Raji (cell line): ENCODE data around the gene RPRD1B.

Experiments
- POLR2A ChIP-seq: IDR thresholded peaks from 2 replicates; pipeline ENCODE4 v1.6.1; 2011; ENCODE audit warnings: low read depth, low read length, control low read depth; ENCODE audit not compliant: insufficient read depth

RPRD1B gene

DNA sequence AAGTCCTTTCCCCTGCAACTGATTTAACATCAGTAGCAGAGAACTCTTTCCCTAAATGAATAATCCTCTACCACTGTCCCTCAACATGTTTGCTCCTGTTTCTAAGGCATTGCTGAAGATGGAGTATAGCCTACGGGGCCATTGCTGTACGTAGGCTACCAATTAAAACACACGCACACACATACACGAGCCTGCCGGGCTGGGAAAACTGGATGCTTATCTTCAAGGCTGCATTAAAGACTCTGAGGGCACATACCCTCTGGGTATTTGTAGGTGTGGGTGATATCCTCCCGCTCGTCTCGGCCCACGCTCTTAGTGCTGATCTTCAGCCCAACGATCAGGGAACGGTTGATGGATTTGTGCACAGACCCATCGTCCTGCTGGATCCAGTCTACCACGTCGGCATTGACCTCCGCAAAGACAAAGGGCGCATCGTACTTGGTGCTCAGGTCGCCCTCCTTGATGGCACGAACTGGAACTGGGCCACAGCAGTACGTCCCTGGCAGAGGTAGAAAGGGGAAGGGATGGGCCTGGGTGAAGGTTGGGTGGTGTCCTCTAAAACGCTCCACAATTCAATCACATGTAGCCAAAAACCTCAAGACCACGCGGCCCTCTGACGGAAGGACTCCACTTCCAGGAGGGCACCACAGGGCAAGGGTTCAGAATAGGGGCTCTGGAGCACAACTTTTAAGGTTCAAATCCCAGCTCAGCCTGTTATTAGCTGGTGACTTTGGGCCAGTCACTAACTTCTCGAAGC lies 105.8 kb downstream of the RPRD1B start:
- no peak for TF ChIP-seq POLR2A

DNA sequence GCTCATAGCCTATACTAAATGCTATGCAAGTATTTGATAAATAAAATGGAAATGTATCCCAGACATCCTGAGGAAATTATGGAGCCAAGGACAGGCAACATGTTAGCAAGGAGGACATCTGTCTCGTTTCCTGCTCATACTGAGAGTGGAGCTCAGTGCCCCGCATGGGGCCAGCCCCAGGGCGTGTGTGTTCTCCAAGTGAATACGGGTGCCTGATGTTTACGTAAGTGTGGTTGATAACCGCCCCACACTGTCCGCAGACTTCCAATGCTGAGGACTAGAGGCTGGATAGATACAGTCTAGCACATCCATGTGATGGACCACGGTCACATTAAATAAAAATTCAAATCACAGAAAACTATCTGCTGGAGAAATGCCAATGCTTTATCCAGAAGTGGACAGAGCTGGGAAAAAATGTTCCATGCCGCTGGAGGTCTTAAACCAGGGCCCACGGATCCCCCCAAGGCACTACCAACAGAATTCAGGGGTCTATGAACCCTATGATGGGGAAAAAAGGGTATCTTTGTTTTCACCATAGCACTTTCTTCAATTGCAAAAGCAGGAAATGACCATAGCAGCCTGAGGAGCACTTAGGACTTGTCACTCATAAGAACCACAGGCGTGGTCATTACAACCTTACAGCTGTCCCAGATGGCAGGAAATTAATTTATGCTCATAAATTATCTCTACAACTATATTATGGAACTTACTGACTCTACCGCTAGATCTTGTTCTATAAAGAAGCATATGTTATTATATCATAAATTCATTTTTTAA lies 106.6 kb downstream of the RPRD1B start:
- TF ChIP-seq POLR2A: no peak

- TF ChIP-seq POLR2A: no peak
Observed at GRCh38 chr20:38141204-38141888, 107.8 kb downstream of the RPRD1B start.
